K562 (cell line): ENCODE results near the gene S100A10. TPM values are rescaled to one million over a fixed set of nuclear protein-coding genes. Genes with fewer than 3 reads are reported as not detected.

ENCODE experiments used
- ATAC-seq: fragments of 200-7000 bp; cut with Tn5 transposase; 3 replicates; pipeline ENCODE4 v1.9.1; 2020; ENCODE audit warnings: moderate library complexity
- BruUV-seq: library from RNA; stranded (reverse); fragments of 400-500 nt; replicated peaks from 2 replicates; lab custom pipeline; 2021; lab: Mats Ljungman, UMichigan
- CTCF ChIA-PET: fragments of 300-600 bp; formaldehyde crosslinking; extraction: SDS; loops from one replicate; lab custom pipeline; 2021; ENCODE audit warnings: low intra/inter-chr PET ratio; lab: Yijun Ruan, JAX
- POLR2A ChIA-PET: fragments of 300-600, 350-650 bp; sonication (Branson Sonifier 250); formaldehyde crosslinking; extraction: SDS; loops from one replicate; lab custom pipeline; 2021; ENCODE audit warnings: antibody characterized with exemption, inconsistent platforms; lab: Yijun Ruan, JAX
- DNase-seq, 4 experiments: peaks; one replicate each; pipeline versions ENCODE4 v3.0.0 to v3.0.0-alpha.2; 2011 to 2018; ENCODE audit warnings: low spot score in 3 of 4, mixed read lengths in 3 of 4; ENCODE audit errors: extremely low read depth in 1 of 4
- FAIRE-seq: peaks from 2 replicates; lab custom pipeline; 2011; peaks lifted over from hg19 to GRCh38; lab: Jason Lieb, UNC
- H2AFZ ChIP-seq: 2 replicates; pipeline ENCODE4 v1.6.0; 2011; ENCODE audit warnings: low read depth, low read length, control low read depth, inconsistent platforms
- H3K27ac ChIP-seq: fragments of 200-600 bp; 3 replicates; pipeline ENCODE4 v1.8.0; 2011; ENCODE audit warnings: low read depth, mild to moderate bottlenecking, control low read depth, inconsistent platforms, low read length, moderate library complexity, mixed read lengths; ENCODE audit errors: extremely low read depth
- H3K27me3 ChIP-seq, 2 experiments: fragments of 300-600 bp in 1 of 2; 2 replicates in 1 of 2; 3 replicates in 1 of 2; pipeline versions ENCODE4 v1.6.0 to v1.8.0; 2011; ENCODE audit warnings: inconsistent platforms in 2 of 2, low read length in 2 of 2, mild to moderate bottlenecking in 1 of 2, mixed read lengths in 1 of 2, moderate library complexity in 1 of 2; ENCODE audit not compliant: control insufficient read depth in 2 of 2, insufficient read depth in 2 of 2
- H3K36me3 ChIP-seq: fragments of 300-600 bp; 3 replicates; pipeline ENCODE4 v1.8.0; 2011; ENCODE audit warnings: mild to moderate bottlenecking, low read length, inconsistent platforms; ENCODE audit not compliant: control insufficient read depth, insufficient read depth
- H3K4me1 ChIP-seq, 2 experiments: fragments of 200-600 bp in 1 of 2; replicated peaks in 1 of 2; 2 replicates in 1 of 2; 3 replicates in 1 of 2; pipeline versions ENCODE4 v1.5.1 to v1.8.0; 2011; ENCODE audit warnings: inconsistent platforms in 2 of 2, low read length in 2 of 2, mild to moderate bottlenecking in 1 of 2, mixed read lengths in 1 of 2, moderate library complexity in 1 of 2; ENCODE audit not compliant: control insufficient read depth in 2 of 2, insufficient read depth in 2 of 2
- H3K4me2 ChIP-seq: 2 replicates; pipeline ENCODE4 v1.6.1; 2011; ENCODE audit warnings: low read length, control low read depth, inconsistent platforms, mixed read lengths; ENCODE audit not compliant: insufficient read depth
- H3K4me3 ChIP-seq: fragments of 200-600 bp; sonication (generic), shearing (Covaris generic); 2 replicates; pipeline ENCODE4 v1.5.1; 2016; ENCODE audit warnings: control low read depth, inconsistent platforms
- H3K79me2 ChIP-seq: fragments of 200-600 bp; 3 replicates; pipeline ENCODE4 v1.8.0; 2011; ENCODE audit warnings: low read length, inconsistent platforms; ENCODE audit not compliant: control insufficient read depth, insufficient read depth
- H3K9ac ChIP-seq, 2 experiments: 2 replicates each; pipeline versions ENCODE4 v1.6.0 to v1.6.1; 2011; ENCODE audit warnings: low read depth in 2 of 2, low read length in 2 of 2, control low read depth in 1 of 2, inconsistent platforms in 1 of 2, mild to moderate bottlenecking in 1 of 2, mixed read lengths in 1 of 2; ENCODE audit not compliant: insufficient read depth in 1 of 2
- H3K9me1 ChIP-seq: one replicate; pipeline ENCODE4 v1.6.0; 2011; ENCODE audit warnings: inconsistent platforms, mild to moderate bottlenecking, low read length, moderate library complexity; ENCODE audit not compliant: control insufficient read depth, insufficient read depth
- H3K9me3 ChIP-seq: replicated peaks from 2 replicates; pipeline ENCODE4 v1.5.1; 2011; ENCODE audit warnings: low read depth, low read length, inconsistent platforms; ENCODE audit not compliant: control insufficient read depth, insufficient read depth
- H4K20me1 ChIP-seq: replicated peaks from 2 replicates; pipeline ENCODE4 v1.6.1; 2011; ENCODE audit warnings: low read length, inconsistent platforms, mixed read lengths; ENCODE audit not compliant: control insufficient read depth, insufficient read depth
- ASH1L ChIP-seq: fragments of 450-650 bp; IDR thresholded peaks from 2 replicates; pipeline ENCODE4 v1.6.1; 2018; ENCODE audit warnings: borderline replicate concordance, mild to moderate bottlenecking, low read depth; ENCODE audit not compliant: partially characterized antibody
- ATF1 ChIP-seq, 2 experiments: fragments of 450-650 bp in 1 of 2; IDR thresholded peaks; 2 replicates each; pipeline ENCODE4 v1.6.1; 2016; ENCODE audit warnings: missing compliant biosample characterization in 1 of 2, missing genetic modification characterization in 1 of 2
- CREB5 ChIP-seq: fragments of 250-450 bp; sonication (Bioruptor Pico); IDR thresholded peaks from 2 replicates; pipeline ENCODE4 v1.5.0; 2020; ENCODE audit warnings: mild to moderate bottlenecking
- CTBP1 ChIP-seq: fragments of 450-650 bp; IDR thresholded peaks from 2 replicates; pipeline ENCODE4 v1.6.1; 2016; ENCODE audit warnings: borderline replicate concordance
- EP400 ChIP-seq: fragments of 450-650 bp; IDR thresholded peaks from 2 replicates; pipeline ENCODE4 v1.6.1; 2017; ENCODE audit warnings: antibody characterized with exemption, mild to moderate bottlenecking, moderate library complexity
- ETV6 ChIP-seq, 3 experiments: fragments of 150-350 bp in 1 of 3; sonication (generic) in 1 of 3; formaldehyde crosslinking in 1 of 3; IDR thresholded peaks; 2 replicates each; pipeline versions ENCODE4 v1.6.1 to v1.8.0; 2014 to 2022; ENCODE audit warnings: borderline replicate concordance in 2 of 3, low read depth in 2 of 3, antibody characterized with exemption in 1 of 3, low read length in 1 of 3, mild to moderate bottlenecking in 1 of 3, missing genetic modification reagents in 1 of 3
- FIP1L1 ChIP-seq: fragments of 200-400 bp; formaldehyde crosslinking; IDR thresholded peaks from 2 replicates; pipeline ENCODE4 v1.6.1; 2018; ENCODE audit warnings: mild to moderate bottlenecking, low read depth, low read length; ENCODE audit not compliant: poor library complexity, severe bottlenecking
- NUFIP1 ChIP-seq: fragments of 450-650 bp; IDR thresholded peaks from 2 replicates; pipeline ENCODE4 v1.6.1; 2018; ENCODE audit not compliant: partially characterized antibody
- PRDM10 ChIP-seq: fragments of 450-650 bp; IDR thresholded peaks from 2 replicates; pipeline ENCODE4 v1.6.1; 2018; ENCODE audit not compliant: partially characterized antibody
- SIN3B ChIP-seq: fragments of 450-650 bp; IDR thresholded peaks from 2 replicates; pipeline ENCODE4 v1.6.1; 2017; ENCODE audit warnings: low read depth, mild to moderate bottlenecking, moderate library complexity
- ZNF277 ChIP-seq: fragments of 250-450 bp; sonication (Bioruptor Pico); IDR thresholded peaks from 2 replicates; pipeline ENCODE4 v1.8.0; 2022; ENCODE audit warnings: inconsistent platforms, mild to moderate bottlenecking, moderate library complexity, borderline replicate concordance
- ZNF347 ChIP-seq: fragments of 450-650 bp; formaldehyde crosslinking; IDR thresholded peaks from 2 replicates; pipeline ENCODE4 v1.4.0; 2020; ENCODE audit warnings: low read depth, mild to moderate bottlenecking, moderate library complexity
- ZNF512 ChIP-seq: IDR thresholded peaks from 2 replicates; pipeline ENCODE4 v1.6.1; 2016; ENCODE audit warnings: missing genetic modification characterization, missing compliant biosample characterization
- WGBS: fragments of 100-300 bp; shearing (Covaris generic); methylation state at CpG from one replicate; pipeline ENCODE4 v1.1.6; 2016; ENCODE audit warnings: low coverage, mixed read lengths; ENCODE audit not compliant: insufficient coverage; ENCODE audit errors: missing lambda C conversion rate; 5-methylcytosine and 5-hydroxymethylcytosine counted together
- in situ Hi-C: fragments of 300-500 bp; cut with MboI; formaldehyde crosslinking; loops from 4 replicates; pipeline ENCODE4 v1.15.0; 2018; ENCODE audit warnings: inconsistent platforms, mixed read lengths
- intact Hi-C: fragments of 100-400 bp; cut with micrococcal nuclease; formaldehyde crosslinking; loops from 2 replicates; pipeline ENCODE4 v1.14.2; 2022
- polyA plus RNA-seq, 8 experiments: library from polyadenylated mRNA; depleted of rRNA in 4 of 8; stranded (reverse) in 5 of 8; unstranded in 3 of 8; fragments of >200 nt; fragmentation: Nextera tagmentation in 2 of 8; fragmentation: Illumina TruSeq in 1 of 8; extraction: Ambion mirVana in 2 of 8; extraction: Trizol in 1 of 8; gene quantifications; 2 replicates each; pipeline versions ENCODE4 v1.2.1 to v1.2.3, GENCODE V29; 2011 to 2014; ENCODE audit warnings: inconsistent platforms in 1 of 8, missing spikeins in 1 of 8
- total RNA-seq, 7 experiments: library from RNA; depleted of rRNA in 6 of 7; stranded (reverse); fragments of >200 nt in 6 of 7; fragmentation: Illumina TruSeq in 2 of 7; extraction: Trizol in 2 of 7; gene quantifications; 2 replicates each; pipeline versions ENCODE4 v1.2.1 to v1.2.3, GENCODE V29; 2011 to 2021; ENCODE audit warnings: low replicate concordance in 1 of 7

Gene S100A10
- total and polyA plus RNA-seq, 9 of the 15 experiments (the other 6 are each of a cell fraction or from before 2014, with no cell fraction given): 0.32 to 1.6 (median 0.50) TPM; not detected in 3

GRCh38 chr1:151963288-151963687, 30.4 kb downstream of the S100A10 start:
- no peak overlapping the region for H3K4me3 ChIP-seq
- H3K27ac ChIP-seq: no peak overlapping the region
- FAIRE-seq (no peak), DNase-seq (no peak), ATAC-seq (no peak)
- ChIA-PET CTCF (no interaction called here), POLR2A (interaction anchor here (0.5 to 1.0 kb wide), 2 partner anchors 13 to 432 kb away, joined by 3 to 5 read pairs; no protein-coding TSS in a partner anchor)
- H3K9me3 ChIP-seq: no peaks in the 10 kb centered on the region
- H3K4me2 ChIP-seq: no peak overlapping the region
- no TSS peak for BruUV-seq
- intact Hi-C loops (no loop called here), in situ Hi-C loops (no loop called here)
- H3K9ac ChIP-seq: no peak overlapping the region
- 0 out of 2 replicates have a peak, but pooled peaks cover 3% of the 10 kb centered on the region for H4K20me1 ChIP-seq
- 7% methylated on average over 2 of the region's 2 CpGs for WGBS
- H3K27me3 ChIP-seq: peaks cover 0 to 4% of the 10 kb centered on the region in 2 experiments; a peak in 2 of 5 replicates
- H3K9me1 ChIP-seq: no peaks in the 10 kb centered on the region
- H3K79me2 ChIP-seq: no peaks in the 10 kb centered on the region
- H3K36me3 ChIP-seq: no peaks in the 10 kb centered on the region
- no peak overlapping the region for H2AFZ ChIP-seq
- H3K4me1 ChIP-seq: no peaks in the 10 kb centered on the region
- TF ChIP-seq NUFIP1 (no peak), ETV6 (IDR thresholded peaks at IDR 0.05; ENCODE audit: borderline replicate concordance in 1 of 2, low read depth in 2 of 2, low read length in 1 of 2) (no peak), ETV6 (CRISPR knock-in tag; IDR thresholded peaks at IDR 0.05; ENCODE audit: borderline replicate concordance) (no peak), ZNF277 (CRISPR knock-in tag) (no peak), FIP1L1 (no peak), ATF1 (CRISPR knock-in tag; IDR thresholded peaks at IDR 0.05) (no peak), ATF1 (tag; IDR thresholded peaks at IDR 0.05) (no peak), SIN3B (no peak), ZNF512 (tag) (no peak), CREB5 (CRISPR knock-in tag) (no peak), CTBP1 (no peak), PRDM10 (no peak), EP400 (no peak), ASH1L (no peak), ZNF347 (no peak)
